ENCODE data around the gene CELF6.

GRCh38 chr15:72318408-72318942 lies 1.5 kb downstream of the CELF6 start:
- TF ChIP-seq EZH2 (IDR thresholded peaks at IDR 0.05) (no peak), POLR2AphosphoS5 (IDR thresholded peaks at IDR 0.05; ENCODE audit: borderline replicate concordance, low read depth, low read length) (no peak)
